GM08714 (cell line): ENCODE data around the gene PPFIA2.

Source experiments
- H3K4me3 ChIP-seq: fragments of 200-500 bp; sonication (Bioruptor generic); 2 replicates; pipeline ENCODE4 v1.5.1; 2014; ENCODE audit warnings: mild to moderate bottlenecking, low read length, inconsistent platforms
- ZNF274 ChIP-seq: IDR thresholded peaks from 2 replicates; pipeline ENCODE4 v1.6.1; 2012; ENCODE audit warnings: mild to moderate bottlenecking, low read depth, low read length

The PPFIA2 gene

GRCh38 chr12:81296556-81297305, 462.4 kb downstream of the PPFIA2 start:
- no peak for TF ChIP-seq ZNF274
- no peak overlapping the region for H3K4me3 ChIP-seq

GRCh38 chr12:81295251-81295650, 463.9 kb downstream of the PPFIA2 start:
- H3K4me3 ChIP-seq: no peak overlapping the region
- no peak for TF ChIP-seq ZNF274

GRCh38 chr12:81294325-81295190, 464.6 kb downstream of the PPFIA2 start:
- H3K4me3 ChIP-seq: no peak overlapping the region
- TF ChIP-seq ZNF274: no peak

GRCh38 chr12:81288651-81289050, 470.5 kb downstream of the PPFIA2 start:
- no peak for TF ChIP-seq ZNF274
- no peak overlapping the region for H3K4me3 ChIP-seq

- H3K4me3 ChIP-seq: no peak overlapping the region
- no peak for TF ChIP-seq ZNF274
Measured at GRCh38 chr12:81284137-81284536, 475.0 kb downstream of the PPFIA2 start.

GRCh38 chr12:81274637-81275529, 484.3 kb downstream of the PPFIA2 start:
- no peak overlapping the region for H3K4me3 ChIP-seq
- no peak for TF ChIP-seq ZNF274

- TF ChIP-seq ZNF274: no peak
- no peak overlapping the region for H3K4me3 ChIP-seq
Measured at GRCh38 chr12:81270385-81270784, 488.8 kb downstream of the PPFIA2 start.

- H3K4me3 ChIP-seq: no peak overlapping the region
- TF ChIP-seq ZNF274: no peak
Measured at GRCh38 chr12:81263072-81263471, 496.1 kb downstream of the PPFIA2 start.

- no peak for TF ChIP-seq ZNF274
Measured at GRCh38 chr12:81261508-81262207, 497.5 kb downstream of the PPFIA2 start.

GRCh38 chr12:81259360-81259759, 499.8 kb downstream of the PPFIA2 start:
- H3K4me3 ChIP-seq: no peak overlapping the region
- TF ChIP-seq ZNF274: no peak

More at GRCh38 chr12:81261508-81262207, 497.5 kb downstream of the PPFIA2 start:
- no peak overlapping the region for H3K4me3 ChIP-seq

GRCh38 chr12:81257947-81258551, 501.1 kb downstream of the PPFIA2 start:
- no peak for TF ChIP-seq ZNF274
- no peak overlapping the region for H3K4me3 ChIP-seq

GRCh38 chr12:81255947-81256346, 503.2 kb downstream of the PPFIA2 start:
- no peak overlapping the region for H3K4me3 ChIP-seq
- no peak for TF ChIP-seq ZNF274

- TF ChIP-seq ZNF274: no peak
- no peak overlapping the region for H3K4me3 ChIP-seq
Measured at GRCh38 chr12:81255456-81255855, 503.7 kb downstream of the PPFIA2 start.

- no peak for TF ChIP-seq ZNF274
- no peak overlapping the region for H3K4me3 ChIP-seq
Measured at GRCh38 chr12:81253360-81253759, 505.8 kb downstream of the PPFIA2 start.
